Aorta (tissue), 5 donors: ENCODE measurements around the gene NCAPD2. TPM values are rescaled to one million over a fixed set of nuclear protein-coding genes. Genes with fewer than 3 reads are reported as not detected.

Experiments
- ATAC-seq: fragments of 200-7000 bp; cut with Tn5 transposase; one replicate; pipeline ENCODE4 v1.9.1; 2022; ENCODE audit warnings: moderate library complexity; ENCODE audit not compliant: low FRiP score
- DNase-seq, 2 donors: peaks; one replicate each; pipeline ENCODE4 v3.0.0-alpha.2; 2020
- H3K27ac ChIP-seq, 2 donors: one replicate each; pipeline ENCODE4 v1.5.1; 2013; ENCODE audit warnings: low read length in 2 of 2, mild to moderate bottlenecking in 2 of 2, moderate library complexity in 2 of 2, control low read depth in 1 of 2, inconsistent platforms in 1 of 2, low read depth in 1 of 2
- H3K27me3 ChIP-seq, 2 donors: one replicate each; pipeline ENCODE4 v1.6.1; 2013; ENCODE audit warnings: control low read depth in 1 of 2, low read length in 1 of 2, mild to moderate bottlenecking in 1 of 2, moderate library complexity in 1 of 2; ENCODE audit not compliant: insufficient read depth in 2 of 2, control insufficient read depth in 1 of 2
- H3K36me3 ChIP-seq, 2 donors: one replicate each; pipeline ENCODE4 v1.6.1; 2013; ENCODE audit warnings: control low read depth in 1 of 2, low read length in 1 of 2, mild to moderate bottlenecking in 1 of 2; ENCODE audit not compliant: insufficient read depth in 2 of 2, control insufficient read depth in 1 of 2
- H3K4me1 ChIP-seq, 2 donors: one replicate each; pipeline ENCODE4 v1.6.1; 2013; ENCODE audit warnings: low read length in 2 of 2, control low read depth in 1 of 2, mild to moderate bottlenecking in 1 of 2, moderate library complexity in 1 of 2; ENCODE audit not compliant: insufficient read depth in 2 of 2, control insufficient read depth in 1 of 2
- H3K4me3 ChIP-seq, 2 donors: one replicate each; pipeline ENCODE4 v1.5.1; 2013; ENCODE audit warnings: low read length in 2 of 2, control low read depth in 1 of 2, mild to moderate bottlenecking in 1 of 2
- H3K9me3 ChIP-seq: one replicate; pipeline ENCODE4 v1.6.1; 2013; ENCODE audit warnings: mild to moderate bottlenecking, low read length; ENCODE audit not compliant: control insufficient read depth
- WGBS, 2 donors: extraction: QIAGEN DNeasy Blood & Tissue Kit; methylation state at CpG; one replicate each; pipeline ENCODE4 v1.1.7; 2013; 5-methylcytosine and 5-hydroxymethylcytosine counted together
- intact Hi-C, 2 donors: fragments of 100-400 bp; cut with DNase I; formaldehyde crosslinking; loops; one replicate each; pipeline versions ENCODE4 v1.14.2 to v1.15.0; 2022
- long read RNA-seq, 2 donors: library from polyadenylated mRNA; unstranded; transcript quantifications; one replicate each; pipeline ENCODE4 v2.0.0, GENCODE V29; 2020 to 2021
- polyA plus RNA-seq, 2 donors: library from polyadenylated mRNA; stranded (reverse); fragments of 200-250 nt; gene quantifications; one replicate each; pipeline ENCODE4 v1.2.3, GENCODE V29; 2013
- total RNA-seq, 2 donors: library from RNA; stranded (reverse); fragmentation: NEBNext Ultra II Directional; extraction: Animal tissue kit (Norgen Biotek cat#: 25700); gene quantifications; one replicate each; pipeline ENCODE4 v1.2.1, GENCODE V29; 2021
- donor health status: healthy with polysubstance abuse.
- donor health status: Bipolar disorder and iron deficiency.
- donor health status: DM: no; HTN: no; CAD: no.
- donor health status: DM: no; HTN: no; CAD: no.
- donor health status: DM: yes; HTN: yes; CAD: no.

NCAPD2 gene, protein sequence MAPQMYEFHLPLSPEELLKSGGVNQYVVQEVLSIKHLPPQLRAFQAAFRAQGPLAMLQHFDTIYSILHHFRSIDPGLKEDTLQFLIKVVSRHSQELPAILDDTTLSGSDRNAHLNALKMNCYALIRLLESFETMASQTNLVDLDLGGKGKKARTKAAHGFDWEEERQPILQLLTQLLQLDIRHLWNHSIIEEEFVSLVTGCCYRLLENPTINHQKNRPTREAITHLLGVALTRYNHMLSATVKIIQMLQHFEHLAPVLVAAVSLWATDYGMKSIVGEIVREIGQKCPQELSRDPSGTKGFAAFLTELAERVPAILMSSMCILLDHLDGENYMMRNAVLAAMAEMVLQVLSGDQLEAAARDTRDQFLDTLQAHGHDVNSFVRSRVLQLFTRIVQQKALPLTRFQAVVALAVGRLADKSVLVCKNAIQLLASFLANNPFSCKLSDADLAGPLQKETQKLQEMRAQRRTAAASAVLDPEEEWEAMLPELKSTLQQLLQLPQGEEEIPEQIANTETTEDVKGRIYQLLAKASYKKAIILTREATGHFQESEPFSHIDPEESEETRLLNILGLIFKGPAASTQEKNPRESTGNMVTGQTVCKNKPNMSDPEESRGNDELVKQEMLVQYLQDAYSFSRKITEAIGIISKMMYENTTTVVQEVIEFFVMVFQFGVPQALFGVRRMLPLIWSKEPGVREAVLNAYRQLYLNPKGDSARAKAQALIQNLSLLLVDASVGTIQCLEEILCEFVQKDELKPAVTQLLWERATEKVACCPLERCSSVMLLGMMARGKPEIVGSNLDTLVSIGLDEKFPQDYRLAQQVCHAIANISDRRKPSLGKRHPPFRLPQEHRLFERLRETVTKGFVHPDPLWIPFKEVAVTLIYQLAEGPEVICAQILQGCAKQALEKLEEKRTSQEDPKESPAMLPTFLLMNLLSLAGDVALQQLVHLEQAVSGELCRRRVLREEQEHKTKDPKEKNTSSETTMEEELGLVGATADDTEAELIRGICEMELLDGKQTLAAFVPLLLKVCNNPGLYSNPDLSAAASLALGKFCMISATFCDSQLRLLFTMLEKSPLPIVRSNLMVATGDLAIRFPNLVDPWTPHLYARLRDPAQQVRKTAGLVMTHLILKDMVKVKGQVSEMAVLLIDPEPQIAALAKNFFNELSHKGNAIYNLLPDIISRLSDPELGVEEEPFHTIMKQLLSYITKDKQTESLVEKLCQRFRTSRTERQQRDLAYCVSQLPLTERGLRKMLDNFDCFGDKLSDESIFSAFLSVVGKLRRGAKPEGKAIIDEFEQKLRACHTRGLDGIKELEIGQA (N-terminal part only)
- total RNA-seq (10 to 100 TPM; 19.9 to 32.8 TPM), polyA plus RNA-seq (10 to 100 TPM in 1 of 2 donors, 1 to 10 TPM in 1; 5.1 to 13.2 TPM)
- long read RNA-seq, donor 1, partial matches to known transcripts = 18 of 23 reads
- long read RNA-seq, donor 1, other reads (novel, unspliced or antisense) = 5 of 23 reads
- long read RNA-seq, donor 2, full-length matches to known transcripts = 6 of 15 reads
- long read RNA-seq, donor 2, partial matches to known transcripts = 7 of 15 reads
- long read RNA-seq, donor 2, other reads (novel, unspliced or antisense) = 2 of 15 reads

DNA sequence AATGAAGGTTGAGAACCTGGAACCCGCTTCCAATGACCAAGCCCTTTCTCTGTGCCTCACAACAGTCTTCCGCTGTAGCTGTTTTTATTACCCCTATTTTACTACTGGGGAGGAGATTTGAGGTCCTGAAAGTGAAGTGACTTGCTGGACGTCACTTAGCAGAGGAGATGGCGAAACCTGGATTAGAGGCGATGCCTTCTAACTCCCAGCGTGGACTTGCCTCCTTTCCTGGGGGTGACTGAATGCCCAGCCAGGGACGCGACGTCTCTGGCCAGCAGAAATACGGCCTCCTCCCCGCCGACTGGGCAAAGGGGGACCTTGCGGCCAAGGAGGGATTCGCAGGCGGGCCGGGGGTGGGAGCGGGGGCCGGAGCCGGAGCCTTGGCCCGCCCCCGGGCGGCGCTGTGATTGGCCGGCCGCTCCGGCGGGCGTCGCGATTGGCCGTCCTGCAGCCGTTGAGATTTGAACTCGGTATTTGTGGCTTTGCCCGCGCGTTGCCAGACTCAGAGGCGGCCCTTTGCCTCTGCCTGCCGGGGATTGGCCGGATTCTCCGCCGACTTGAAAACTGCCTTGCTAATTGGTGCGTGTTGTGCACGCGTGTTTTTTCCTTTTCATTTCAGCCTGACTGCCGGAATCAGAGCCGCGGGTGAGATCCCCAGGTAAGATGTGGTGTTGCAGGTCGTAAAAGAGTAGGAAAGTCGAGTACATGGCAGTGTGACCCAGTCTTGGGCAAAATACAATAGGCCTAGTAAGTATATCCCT is at the start of gene NCAPD2:
TSS of gene NCAPD2 (plus strand) at position 606 of the 761 bp plus-strand sequence. CDS start 997 bp downstream, outside the sequence.
- intact Hi-C loops = loop anchor here (2.0 kb wide), 2 partner anchors 39 to 41 kb away; partner anchors contain the start of gene GAPDH (in 1 of the 2)

DNA sequence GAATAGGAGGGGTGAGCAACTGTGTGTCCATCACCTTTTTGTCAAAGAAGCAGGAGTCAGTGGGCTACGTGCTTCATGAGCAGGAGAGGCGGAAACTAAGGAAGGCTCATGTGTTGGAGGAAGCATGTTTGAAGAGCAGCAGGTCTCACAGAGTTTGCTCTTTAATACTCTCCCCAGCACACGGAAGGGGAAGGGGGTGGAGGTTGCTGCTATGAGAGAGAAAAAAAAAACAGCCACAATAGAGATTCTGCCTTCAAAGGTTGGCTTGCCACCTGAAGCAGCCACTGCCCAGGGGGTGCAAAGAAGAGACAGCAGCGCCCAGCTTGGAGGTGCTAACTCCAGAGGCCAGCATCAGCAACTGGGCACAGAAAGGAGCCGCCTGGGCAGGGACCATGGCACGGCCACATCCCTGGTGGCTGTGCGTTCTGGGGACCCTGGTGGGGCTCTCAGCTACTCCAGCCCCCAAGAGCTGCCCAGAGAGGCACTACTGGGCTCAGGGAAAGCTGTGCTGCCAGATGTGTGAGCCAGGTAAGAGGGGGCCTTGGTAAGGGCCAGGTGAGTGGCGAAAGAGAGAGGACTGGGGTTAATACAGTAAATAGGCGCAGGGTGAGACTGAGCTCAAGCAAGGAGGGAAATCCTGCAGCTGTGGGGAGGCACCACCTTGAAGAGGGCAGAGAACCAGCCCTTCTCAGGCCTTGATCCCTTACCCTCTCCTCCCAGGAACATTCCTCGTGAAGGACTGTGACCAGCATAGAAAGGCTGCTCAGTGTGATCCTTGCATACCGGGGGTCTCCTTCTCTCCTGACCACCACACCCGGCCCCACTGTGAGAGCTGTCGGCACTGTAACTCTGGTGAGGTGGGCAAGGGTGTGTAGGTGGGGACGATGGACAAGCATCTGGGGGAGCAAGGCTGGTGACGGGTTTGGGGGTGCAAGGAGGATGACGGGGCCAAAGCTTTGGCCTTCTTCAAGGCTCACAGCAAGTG is 48.9 kb upstream of the NCAPD2 start, which contains the start of gene CD27:
TSS of gene CD27 (plus strand) at position 252 of the 985 bp plus-strand sequence. CDS start at position 393, 141 bp downstream.
- peak in 1 of 2 donors; percentile 67 for DNase-seq
- Histone ChIP-seq H3K4me1 (no peaks in the 10 kb centered on the region), H3K36me3 (no peaks in the 10 kb centered on the region), H3K27me3 (no peaks in the 10 kb centered on the region), H3K27ac (no peak within 1 kb of the TSS), H3K9me3 (no peaks in the 10 kb centered on the region), H3K4me3 (no peak within 1 kb of the TSS)
- 83 to 84% methylated on average over 16 of the region's 16 CpGs for WGBS, 2 donors
- intact Hi-C loops = no loop called here
- ATAC-seq = no peak

More for the DNA sequence above, at the start of gene NCAPD2:
- DNase-seq (peak; percentile 97), ATAC-seq (peak; percentile 97)
- 0% methylated on average over 49 of the region's 49 CpGs for WGBS, 2 donors
- Histone ChIP-seq H3K27me3 (no peaks in the 10 kb centered on the region), H3K36me3 (no peaks in the 10 kb centered on the region), H3K4me1 (peaks cover 0 to 5% of the 10 kb centered on the region in 2 donors), H3K9me3 (no peaks in the 10 kb centered on the region), H3K4me3 (peak within 1 kb of the TSS; percentile 87 to 93), H3K27ac (peak within 1 kb of the TSS; percentile 89 to 96)

DNA sequence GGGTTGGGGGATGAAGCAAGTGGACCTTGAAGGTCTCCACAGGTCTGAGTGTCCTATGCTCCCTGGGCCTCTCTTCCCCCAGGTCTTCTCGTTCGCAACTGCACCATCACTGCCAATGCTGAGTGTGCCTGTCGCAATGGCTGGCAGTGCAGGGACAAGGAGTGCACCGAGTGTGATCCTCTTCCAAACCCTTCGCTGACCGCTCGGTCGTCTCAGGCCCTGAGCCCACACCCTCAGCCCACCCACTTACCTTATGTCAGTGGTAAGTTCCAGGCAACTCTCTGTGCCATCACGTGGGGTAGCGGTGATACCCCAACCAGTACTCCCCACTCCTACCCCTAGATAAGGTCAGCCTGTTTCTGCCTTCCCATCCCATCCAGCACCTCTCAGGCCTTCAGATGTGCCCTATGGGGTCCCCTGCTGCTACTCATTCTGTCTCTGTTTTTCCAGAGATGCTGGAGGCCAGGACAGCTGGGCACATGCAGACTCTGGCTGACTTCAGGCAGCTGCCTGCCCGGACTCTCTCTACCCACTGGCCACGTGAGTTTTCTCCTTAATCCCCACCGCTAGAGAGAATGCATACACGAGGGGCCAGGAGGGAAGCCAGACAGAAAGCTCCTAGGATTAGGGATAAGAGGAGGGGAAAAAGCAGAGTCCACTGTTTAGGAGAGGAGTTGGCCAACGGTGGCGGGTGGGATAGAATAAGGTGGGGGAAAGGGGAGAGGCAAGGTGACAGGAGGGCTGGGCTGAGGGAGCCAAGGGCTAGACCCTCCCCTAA is 43.6 kb upstream of the NCAPD2 start:
- H3K36me3 ChIP-seq = no peaks in the 10 kb centered on the region
- intact Hi-C loops = no loop called here
- H3K9me3 ChIP-seq = no peaks in the 10 kb centered on the region
- H3K4me3 ChIP-seq = peak overlapping the region; percentile 14 to 62
- no peaks in the 10 kb centered on the region for H3K27me3 ChIP-seq
- ATAC-seq (no peak), DNase-seq (peak in 1 of 2 donors; percentile 51)
- no peak overlapping the region for H3K27ac ChIP-seq
- 57% methylated on average over 16 of the region's 16 CpGs for WGBS, 2 donors
- H3K4me1 ChIP-seq = no peaks in the 10 kb centered on the region

DNA sequence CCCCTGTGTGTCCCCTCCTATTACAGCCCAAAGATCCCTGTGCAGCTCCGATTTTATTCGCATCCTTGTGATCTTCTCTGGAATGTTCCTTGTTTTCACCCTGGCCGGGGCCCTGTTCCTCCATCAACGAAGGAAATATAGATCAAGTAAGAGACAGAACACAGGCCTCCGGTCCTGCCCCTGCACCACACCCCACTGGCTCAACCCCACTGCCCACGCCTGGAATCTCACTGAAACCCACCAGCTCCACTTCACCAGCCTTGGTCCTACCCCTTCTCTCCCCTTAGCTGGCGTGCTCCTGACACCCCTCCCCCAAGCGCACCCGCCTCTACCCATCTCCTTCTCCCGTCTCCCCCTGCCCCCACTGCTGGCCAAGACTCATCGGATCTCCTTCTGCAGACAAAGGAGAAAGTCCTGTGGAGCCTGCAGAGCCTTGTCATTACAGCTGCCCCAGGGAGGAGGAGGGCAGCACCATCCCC is 43.0 kb upstream of the NCAPD2 start:
- ATAC-seq = peak; percentile 36
- Histone ChIP-seq H3K4me3 (peak overlapping the region; percentile 14 to 62), H3K4me1 (no peaks in the 10 kb centered on the region), H3K9me3 (no peaks in the 10 kb centered on the region), H3K36me3 (no peaks in the 10 kb centered on the region), H3K27ac (peak overlapping the region; percentile 17 to 89), H3K27me3 (no peaks in the 10 kb centered on the region)
- intact Hi-C loops = no loop called here
- 0 to 2% methylated on average over 11 of the region's 11 CpGs for WGBS, 2 donors
- no peak for DNase-seq

DNA sequence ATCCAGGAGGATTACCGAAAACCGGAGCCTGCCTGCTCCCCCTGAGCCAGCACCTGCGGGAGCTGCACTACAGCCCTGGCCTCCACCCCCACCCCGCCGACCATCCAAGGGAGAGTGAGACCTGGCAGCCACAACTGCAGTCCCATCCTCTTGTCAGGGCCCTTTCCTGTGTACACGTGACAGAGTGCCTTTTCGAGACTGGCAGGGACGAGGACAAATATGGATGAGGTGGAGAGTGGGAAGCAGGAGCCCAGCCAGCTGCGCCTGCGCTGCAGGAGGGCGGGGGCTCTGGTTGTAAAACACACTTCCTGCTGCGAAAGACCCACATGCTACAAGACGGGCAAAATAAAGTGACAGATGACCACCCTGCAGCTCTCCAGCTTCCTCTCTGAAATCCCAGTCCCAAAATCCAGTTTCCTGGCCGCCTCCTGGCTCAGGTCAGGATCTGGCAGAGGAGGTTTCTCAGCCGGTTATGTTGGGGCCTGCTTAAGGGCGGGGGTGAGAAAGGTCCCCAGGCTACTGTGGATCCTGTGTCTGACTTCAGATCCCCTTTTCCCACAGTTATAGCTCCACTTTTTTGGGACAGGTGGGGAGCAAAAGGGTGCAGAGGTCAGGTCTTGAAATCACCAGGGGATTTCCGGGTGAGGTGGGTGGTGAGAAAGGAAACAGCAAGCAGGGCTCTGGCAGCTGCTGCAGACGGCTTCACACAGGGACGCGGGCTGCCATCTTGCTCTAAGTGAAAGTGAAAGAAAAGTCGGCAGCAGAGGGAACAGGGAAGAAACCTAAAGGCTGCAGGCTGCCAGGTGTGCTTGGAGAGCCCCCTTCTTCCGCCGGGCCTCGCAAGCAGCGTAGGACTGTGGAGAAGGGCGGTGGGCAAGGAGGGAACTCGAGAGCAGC is 42.3 kb upstream of the NCAPD2 start, which contains the start of gene TAPBPL:
TSS of gene TAPBPL (plus strand) at position 695 of the 897 bp plus-strand sequence. CDS start 207 bp downstream, outside the sequence.
- no peaks in the 10 kb centered on the region for H3K27me3 ChIP-seq
- DNase-seq (peak; percentile 89 to 90), ATAC-seq (peak; percentile 92)
- intact Hi-C loops = no loop called here
- peak within 1 kb of the TSS; percentile 47 to 89 for H3K27ac ChIP-seq
- WGBS, 2 donors = 1% methylated on average over 27 of the region's 27 CpGs
- H3K36me3 ChIP-seq = no peaks in the 10 kb centered on the region
- H3K4me1 ChIP-seq = no peaks in the 10 kb centered on the region
- H3K9me3 ChIP-seq = no peaks in the 10 kb centered on the region
- H3K4me3 ChIP-seq = peak within 1 kb of the TSS; percentile 57 to 62
